Lung (tissue), 12 donors: ENCODE measurements around the gene VSIG10. TPM values are rescaled to one million over a fixed set of nuclear protein-coding genes. Genes with fewer than 3 reads are reported as not detected.

ENCODE experiments used
- ATAC-seq: fragments of 200-7000 bp; cut with Tn5 transposase; one replicate; pipeline ENCODE4 v1.9.1; 2020; ENCODE audit warnings: moderate number of reproducible peaks; ENCODE audit not compliant: insufficient read depth, low FRiP score
- DNase-seq, 3 donors: peaks; one replicate each; pipeline ENCODE4 v3.0.0-alpha.2; 2013 to 2017
- H3K27ac ChIP-seq, 2 donors: one replicate each; pipeline ENCODE4 v1.5.1; 2013; ENCODE audit warnings: mild to moderate bottlenecking in 2 of 2, moderate library complexity in 2 of 2, control low read depth in 1 of 2, inconsistent platforms in 1 of 2, low read depth in 1 of 2, low read length in 1 of 2
- H3K27me3 ChIP-seq, 3 donors: one replicate each; pipeline ENCODE4 v1.5.1; 2013; ENCODE audit warnings: low read length in 2 of 3; ENCODE audit not compliant: control insufficient read depth in 3 of 3, insufficient read depth in 3 of 3
- H3K36me3 ChIP-seq, 4 donors: one replicate each; pipeline ENCODE4 v1.5.1; 2013; ENCODE audit warnings: low read length in 4 of 4, mild to moderate bottlenecking in 1 of 4, moderate library complexity in 1 of 4; ENCODE audit not compliant: control insufficient read depth in 4 of 4, insufficient read depth in 4 of 4
- H3K4me1 ChIP-seq, 5 donors: one replicate each; pipeline ENCODE4 v1.5.1; 2013; ENCODE audit warnings: low read length in 5 of 5, mild to moderate bottlenecking in 2 of 5, moderate library complexity in 1 of 5; ENCODE audit not compliant: control insufficient read depth in 5 of 5, insufficient read depth in 5 of 5
- H3K4me3 ChIP-seq: one replicate; pipeline ENCODE4 v1.5.1; 2013; ENCODE audit warnings: mild to moderate bottlenecking, control low read depth, moderate library complexity
- H3K9ac ChIP-seq, 2 donors: one replicate each; pipeline ENCODE4 v1.5.1; 2013; ENCODE audit warnings: low read length in 2 of 2, control low read depth in 1 of 2; ENCODE audit not compliant: insufficient read depth in 1 of 2
- H3K9me3 ChIP-seq, 4 donors: one replicate each; pipeline ENCODE4 v1.5.1; 2013; ENCODE audit warnings: low read length in 3 of 4, mild to moderate bottlenecking in 1 of 4, moderate library complexity in 1 of 4; ENCODE audit not compliant: control insufficient read depth in 4 of 4, insufficient read depth in 3 of 4
- WGBS, 2 donors: extraction: QIAGEN DNeasy Blood & Tissue Kit; methylation state at CpG; one replicate each; pipeline ENCODE4 v1.1.7; 2013; 5-methylcytosine and 5-hydroxymethylcytosine counted together
- polyA plus RNA-seq, 2 donors: library from polyadenylated mRNA; stranded (reverse); fragments of 200-250 nt; gene quantifications; one replicate each; pipeline ENCODE4 v1.2.1, GENCODE V29; 2013
- total RNA-seq, 2 donors: library from RNA; depleted of rRNA in 1 of 2; stranded (reverse); fragments of >200 nt in 1 of 2; gene quantifications; one replicate each; pipeline ENCODE4 v1.2.1, GENCODE V29; 2014 to 2021
- TF ChIP-seq, protein P1 (sequence below): IDR thresholded peaks from 2 replicates; pipeline ENCODE4 v1.5.1; 2012; ENCODE audit warnings: mild to moderate bottlenecking; ENCODE audit errors: control extremely low read depth, extremely low read depth
- donor health status: control.
- donor health status: control.
- donor health status: Bipolar disorder and iron deficiency.
- donor health status: healthy.
- donor health status: DM: yes; HTN: yes; CAD: no.

VSIG10 gene
- total and polyA plus RNA-seq, 4 donors = 11.0 to 51.4 (median 32.2) TPM

GRCh38 chr12:118053071-118053985 lies 50.5 kb downstream of the VSIG10 start:
- peak overlapping the region; percentile 56 to 63 for H3K27ac ChIP-seq
- DNase-seq = no peak

GRCh38 chr12:118052324-118053070 lies 51.3 kb downstream of the VSIG10 start:
- peaks cover 0 to 24% (median 12%) of the 10 kb centered on the region in 5 donors for H3K4me1 ChIP-seq
- no peak overlapping the region for H3K9ac ChIP-seq
- H3K36me3 ChIP-seq = peaks cover 7 to 16% (median 12%) of the 10 kb centered on the region in 4 donors
- DNase-seq (peak; percentile 76 to 87 (median 84)), ATAC-seq (peak; percentile 95)
- H3K27me3 ChIP-seq = no peaks in the 10 kb centered on the region
- TF ChIP-seq, protein P1, sequence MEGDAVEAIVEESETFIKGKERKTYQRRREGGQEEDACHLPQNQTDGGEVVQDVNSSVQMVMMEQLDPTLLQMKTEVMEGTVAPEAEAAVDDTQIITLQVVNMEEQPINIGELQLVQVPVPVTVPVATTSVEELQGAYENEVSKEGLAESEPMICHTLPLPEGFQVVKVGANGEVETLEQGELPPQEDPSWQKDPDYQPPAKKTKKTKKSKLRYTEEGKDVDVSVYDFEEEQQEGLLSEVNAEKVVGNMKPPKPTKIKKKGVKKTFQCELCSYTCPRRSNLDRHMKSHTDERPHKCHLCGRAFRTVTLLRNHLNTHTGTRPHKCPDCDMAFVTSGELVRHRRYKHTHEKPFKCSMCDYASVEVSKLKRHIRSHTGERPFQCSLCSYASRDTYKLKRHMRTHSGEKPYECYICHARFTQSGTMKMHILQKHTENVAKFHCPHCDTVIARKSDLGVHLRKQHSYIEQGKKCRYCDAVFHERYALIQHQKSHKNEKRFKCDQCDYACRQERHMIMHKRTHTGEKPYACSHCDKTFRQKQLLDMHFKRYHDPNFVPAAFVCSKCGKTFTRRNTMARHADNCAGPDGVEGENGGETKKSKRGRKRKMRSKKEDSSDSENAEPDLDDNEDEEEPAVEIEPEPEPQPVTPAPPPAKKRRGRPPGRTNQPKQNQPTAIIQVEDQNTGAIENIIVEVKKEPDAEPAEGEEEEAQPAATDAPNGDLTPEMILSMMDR = no peak
- WGBS, 2 donors = 60 to 72% methylated on average over 14 of the region's 14 CpGs
- peak overlapping the region; percentile 76 to 88 for H3K27ac ChIP-seq
- no peaks in the 10 kb centered on the region for H3K9me3 ChIP-seq
- H3K4me3 ChIP-seq = no peak overlapping the region

More at GRCh38 chr12:118053071-118053985, 50.5 kb downstream of the VSIG10 start:
- Histone ChIP-seq H3K4me3 (no peak overlapping the region), H3K36me3 (peaks cover 4 to 12% (median 10%) of the 10 kb centered on the region in 4 donors), H3K9me3 (no peaks in the 10 kb centered on the region), H3K4me1 (peaks cover 0 to 24% (median 12%) of the 10 kb centered on the region in 5 donors), H3K27me3 (no peaks in the 10 kb centered on the region), H3K9ac (no peak overlapping the region)
- 85 to 96% methylated on average over 10 of the region's 10 CpGs for WGBS, 2 donors
- TF ChIP-seq, protein P1 = no peak
- no peak for ATAC-seq

DNA sequence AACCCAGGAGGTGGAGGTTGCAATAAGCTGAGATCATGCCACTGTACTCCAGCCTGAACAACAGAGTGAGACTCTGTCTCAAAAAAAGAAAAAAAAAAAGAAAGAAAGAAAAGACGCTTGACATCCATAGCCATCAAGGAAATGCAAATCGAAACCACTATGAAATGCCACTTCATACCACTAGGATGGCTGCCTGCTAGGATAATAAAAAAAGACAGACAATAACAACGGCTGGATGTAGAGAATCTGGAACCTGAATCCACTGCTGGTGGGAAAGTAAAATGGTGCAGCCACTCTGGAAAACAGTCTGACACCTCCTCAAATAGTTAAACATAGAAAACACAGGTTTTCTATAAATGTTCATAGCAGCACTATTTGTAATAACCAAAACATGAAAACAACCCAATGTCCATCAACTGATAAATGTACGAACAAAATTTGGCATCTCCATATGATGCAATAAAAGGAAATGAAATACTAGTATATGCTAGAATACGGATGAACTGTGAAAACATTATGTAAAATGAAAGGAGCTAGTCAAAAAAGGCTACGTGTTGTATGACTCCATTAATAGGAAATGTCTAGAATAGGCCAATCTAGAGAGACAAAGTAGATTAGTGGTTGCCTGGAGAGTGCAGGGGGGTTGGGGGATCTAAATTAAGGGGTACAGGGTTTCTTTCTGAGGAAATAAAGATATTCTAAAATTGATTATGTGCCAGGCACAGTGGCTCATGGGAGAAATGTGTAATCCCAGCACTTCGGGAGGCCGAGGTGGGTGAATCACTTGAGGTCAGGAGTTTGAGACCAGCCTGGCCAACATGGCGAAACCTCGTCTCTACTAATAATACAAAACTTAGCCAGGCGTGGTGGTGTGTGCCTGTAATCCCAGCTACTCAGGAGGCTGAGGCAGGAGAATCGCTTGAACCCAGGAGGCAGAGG lies 52.6 kb downstream of the VSIG10 start:
- Histone ChIP-seq H3K27me3 (no peaks in the 10 kb centered on the region), H3K36me3 (peaks cover 7 to 18% (median 13%) of the 10 kb centered on the region in 4 donors), H3K9ac (no peak overlapping the region), H3K27ac (peak overlapping the region in 1 of 2 donors; percentile 76), H3K4me3 (no peak overlapping the region), H3K9me3 (no peaks in the 10 kb centered on the region), H3K4me1 (peaks cover 0 to 21% (median 12%) of the 10 kb centered on the region in 5 donors)
- DNase-seq (no peak), ATAC-seq (no peak)
- TF ChIP-seq, protein P1 = no peak
- 81 to 86% methylated on average over 12 of the region's 12 CpGs for WGBS, 2 donors
